ENCODE results near the gene SMOC2. TPM values are rescaled to one million over a fixed set of nuclear protein-coding genes. Genes with fewer than 3 reads are reported as not detected.

The SMOC2 gene
- total RNA-seq, 1 donor: not detected

GRCh38 chr6:168418711-168419121 lies 22.3 kb upstream of the SMOC2 start:
- TF ChIP-seq, protein P1, sequence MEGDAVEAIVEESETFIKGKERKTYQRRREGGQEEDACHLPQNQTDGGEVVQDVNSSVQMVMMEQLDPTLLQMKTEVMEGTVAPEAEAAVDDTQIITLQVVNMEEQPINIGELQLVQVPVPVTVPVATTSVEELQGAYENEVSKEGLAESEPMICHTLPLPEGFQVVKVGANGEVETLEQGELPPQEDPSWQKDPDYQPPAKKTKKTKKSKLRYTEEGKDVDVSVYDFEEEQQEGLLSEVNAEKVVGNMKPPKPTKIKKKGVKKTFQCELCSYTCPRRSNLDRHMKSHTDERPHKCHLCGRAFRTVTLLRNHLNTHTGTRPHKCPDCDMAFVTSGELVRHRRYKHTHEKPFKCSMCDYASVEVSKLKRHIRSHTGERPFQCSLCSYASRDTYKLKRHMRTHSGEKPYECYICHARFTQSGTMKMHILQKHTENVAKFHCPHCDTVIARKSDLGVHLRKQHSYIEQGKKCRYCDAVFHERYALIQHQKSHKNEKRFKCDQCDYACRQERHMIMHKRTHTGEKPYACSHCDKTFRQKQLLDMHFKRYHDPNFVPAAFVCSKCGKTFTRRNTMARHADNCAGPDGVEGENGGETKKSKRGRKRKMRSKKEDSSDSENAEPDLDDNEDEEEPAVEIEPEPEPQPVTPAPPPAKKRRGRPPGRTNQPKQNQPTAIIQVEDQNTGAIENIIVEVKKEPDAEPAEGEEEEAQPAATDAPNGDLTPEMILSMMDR (IDR thresholded peaks at IDR 0.05; ENCODE audit: insufficient read depth, low read depth, low read length): no peak
- DNase-seq (ENCODE audit: low read depth): no peak
- H3K4me3 ChIP-seq (ENCODE audit: low read depth, low read length): no peak overlapping the region

DNA sequence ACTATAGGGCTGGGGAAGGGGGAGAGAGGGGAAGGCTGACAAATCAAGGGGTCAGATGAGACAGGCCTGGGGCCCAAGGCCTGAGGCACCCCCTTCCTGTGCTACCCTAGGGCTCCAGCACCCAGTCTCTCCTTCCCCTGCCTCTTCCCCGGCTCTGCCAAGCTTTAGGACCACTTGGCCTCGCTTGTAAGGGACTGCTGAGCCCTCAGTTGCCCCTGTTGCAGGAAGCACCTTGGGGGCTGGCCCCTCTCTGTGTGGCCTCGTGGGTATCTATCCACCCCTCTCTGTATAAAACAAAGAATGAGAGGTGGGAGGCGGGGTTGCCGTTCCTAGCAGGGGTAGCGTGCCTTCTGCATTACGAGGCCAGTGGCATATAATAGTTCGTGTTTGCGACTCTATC lies 21.4 kb upstream of the SMOC2 start:
- no peak for DNase-seq (ENCODE audit: low read depth)
- no peak overlapping the region for H3K4me3 ChIP-seq (ENCODE audit: low read depth, low read length)
- TF ChIP-seq, protein P1 (IDR thresholded peaks at IDR 0.05; ENCODE audit: insufficient read depth, low read depth, low read length): no peak

GRCh38 chr6:168420084-168420483 lies 20.9 kb upstream of the SMOC2 start:
- TF ChIP-seq, protein P1 (IDR thresholded peaks at IDR 0.05; ENCODE audit: insufficient read depth, low read depth, low read length): no peak
- no peak for DNase-seq (ENCODE audit: low read depth)
- no peak overlapping the region for H3K4me3 ChIP-seq (ENCODE audit: low read depth, low read length)

DNA sequence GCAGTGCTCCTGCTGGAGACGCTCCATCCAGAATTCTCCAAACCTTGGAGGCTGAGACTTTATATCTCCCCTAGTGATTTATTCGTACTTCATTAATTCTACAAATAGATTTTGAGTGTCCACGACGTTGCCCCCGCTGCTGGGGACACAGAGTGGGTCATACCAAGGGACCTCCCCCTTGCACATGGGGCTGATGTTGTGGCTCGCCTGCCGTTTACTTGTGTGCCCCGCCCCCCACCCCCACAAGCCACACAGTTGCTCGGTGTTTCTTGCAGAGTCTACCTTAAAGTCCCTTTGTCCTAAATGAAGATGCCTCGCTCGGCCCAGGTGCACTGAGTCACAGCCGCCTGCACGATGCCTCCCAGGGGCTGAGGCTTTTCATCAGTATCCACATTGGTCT lies 20.3 kb upstream of the SMOC2 start:
- no peak overlapping the region for H3K4me3 ChIP-seq (ENCODE audit: low read depth, low read length)

DNA sequence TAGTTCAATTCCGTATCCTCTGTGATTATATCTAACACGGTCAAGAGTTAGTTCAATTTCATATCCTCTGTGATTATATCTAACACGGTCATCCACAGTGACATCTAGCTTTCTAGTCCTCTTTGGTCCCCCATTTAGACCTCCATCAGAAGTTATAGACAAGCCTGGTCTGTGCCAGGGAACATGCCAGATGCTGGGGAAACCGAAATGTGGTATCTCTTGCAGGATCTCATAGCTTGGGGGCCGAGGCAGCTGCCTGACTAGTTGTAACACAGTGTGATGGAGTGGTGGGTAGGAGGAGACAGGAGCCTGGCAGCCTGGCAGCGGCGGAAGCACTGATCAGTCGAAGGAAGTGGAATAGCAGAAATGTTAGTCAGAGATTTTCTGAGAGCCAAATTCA lies 13.8 kb upstream of the SMOC2 start:
- DNase-seq (ENCODE audit: low read depth): no peak
- H3K4me3 ChIP-seq (ENCODE audit: low read depth, low read length): no peak overlapping the region
- TF ChIP-seq, protein P1 (IDR thresholded peaks at IDR 0.05; ENCODE audit: insufficient read depth, low read depth, low read length): no peak

More for the DNA sequence above, 20.3 kb upstream of the SMOC2 start:
- DNase-seq (ENCODE audit: low read depth): no peak
- TF ChIP-seq, protein P1 (IDR thresholded peaks at IDR 0.05; ENCODE audit: insufficient read depth, low read depth, low read length): no peak

DNA sequence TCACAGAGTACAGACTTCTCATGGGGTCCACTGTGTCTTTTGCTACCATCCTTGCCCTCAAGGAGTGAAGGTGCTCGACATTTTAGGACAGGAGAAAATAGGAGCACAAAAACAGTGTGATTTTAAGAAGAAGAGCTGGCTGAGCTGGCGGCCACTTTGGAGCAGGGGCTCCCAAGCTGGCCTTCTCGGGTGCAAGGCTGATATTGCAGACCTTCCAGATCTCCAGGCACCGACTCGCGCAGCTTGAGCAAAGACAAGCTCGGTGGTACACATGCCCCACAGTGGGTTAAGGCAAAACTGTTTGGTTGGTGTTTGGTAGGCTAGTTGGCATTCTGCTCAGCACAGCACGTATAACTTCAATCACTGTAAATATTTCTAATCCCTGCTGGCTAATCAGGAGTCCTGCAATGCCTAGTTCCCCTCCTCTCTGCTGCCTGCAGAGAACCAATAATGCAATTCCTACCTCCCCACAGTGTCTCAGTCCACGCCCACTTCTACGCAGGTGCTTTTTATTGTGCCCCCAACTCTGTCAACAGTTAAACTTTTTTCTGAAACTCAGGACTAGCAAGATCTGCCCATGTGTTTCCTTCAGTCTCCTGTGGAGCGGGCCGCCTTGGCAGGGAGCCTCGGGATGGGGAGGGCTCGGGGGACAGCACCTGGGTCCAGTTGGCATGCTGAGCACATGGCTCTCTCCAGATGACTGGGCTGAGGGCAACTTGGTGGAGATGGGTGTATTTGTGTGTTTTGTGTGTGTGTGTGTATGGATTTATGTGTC lies 12.7 kb upstream of the SMOC2 start:
- TF ChIP-seq, protein P1 (IDR thresholded peaks at IDR 0.05; ENCODE audit: insufficient read depth, low read depth, low read length): no peak
- no peak overlapping the region for H3K4me3 ChIP-seq (ENCODE audit: low read depth, low read length)
- no peak for DNase-seq (ENCODE audit: low read depth)

DNA sequence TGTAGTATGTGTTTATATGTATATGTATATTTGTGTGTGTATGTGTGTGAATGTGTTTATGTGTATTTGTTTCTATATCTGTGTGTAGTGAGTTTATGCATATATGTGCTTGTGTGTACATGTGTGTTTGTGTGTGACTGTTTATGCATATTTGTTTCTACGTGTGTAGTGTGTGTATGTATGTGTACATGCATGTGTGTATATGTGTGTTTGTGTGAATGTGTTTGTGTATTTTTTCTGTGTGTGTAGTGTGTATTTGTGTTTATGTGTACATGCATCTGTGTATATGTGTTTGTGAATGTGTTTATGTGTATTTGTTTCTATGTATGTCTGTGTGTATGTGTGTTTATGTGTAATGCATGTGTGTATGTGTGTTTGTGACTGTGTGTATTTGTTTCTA lies 12.1 kb upstream of the SMOC2 start:
- DNase-seq (ENCODE audit: low read depth): no peak
- TF ChIP-seq, protein P1 (IDR thresholded peaks at IDR 0.05; ENCODE audit: insufficient read depth, low read depth, low read length): no peak
- no peak overlapping the region for H3K4me3 ChIP-seq (ENCODE audit: low read depth, low read length)

Data from fibroblast of villous mesenchyme (primary cell).